ENCODE data around the gene CUZD1.
"Not testable (repeated sequence)": the region's sequence is repeated elsewhere in the genome, so short reads cannot be mapped to it uniquely, and the experiment has no call there.

The CUZD1 gene, protein sequence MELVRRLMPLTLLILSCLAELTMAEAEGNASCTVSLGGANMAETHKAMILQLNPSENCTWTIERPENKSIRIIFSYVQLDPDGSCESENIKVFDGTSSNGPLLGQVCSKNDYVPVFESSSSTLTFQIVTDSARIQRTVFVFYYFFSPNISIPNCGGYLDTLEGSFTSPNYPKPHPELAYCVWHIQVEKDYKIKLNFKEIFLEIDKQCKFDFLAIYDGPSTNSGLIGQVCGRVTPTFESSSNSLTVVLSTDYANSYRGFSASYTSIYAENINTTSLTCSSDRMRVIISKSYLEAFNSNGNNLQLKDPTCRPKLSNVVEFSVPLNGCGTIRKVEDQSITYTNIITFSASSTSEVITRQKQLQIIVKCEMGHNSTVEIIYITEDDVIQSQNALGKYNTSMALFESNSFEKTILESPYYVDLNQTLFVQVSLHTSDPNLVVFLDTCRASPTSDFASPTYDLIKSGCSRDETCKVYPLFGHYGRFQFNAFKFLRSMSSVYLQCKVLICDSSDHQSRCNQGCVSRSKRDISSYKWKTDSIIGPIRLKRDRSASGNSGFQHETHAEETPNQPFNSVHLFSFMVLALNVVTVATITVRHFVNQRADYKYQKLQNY

DNA sequence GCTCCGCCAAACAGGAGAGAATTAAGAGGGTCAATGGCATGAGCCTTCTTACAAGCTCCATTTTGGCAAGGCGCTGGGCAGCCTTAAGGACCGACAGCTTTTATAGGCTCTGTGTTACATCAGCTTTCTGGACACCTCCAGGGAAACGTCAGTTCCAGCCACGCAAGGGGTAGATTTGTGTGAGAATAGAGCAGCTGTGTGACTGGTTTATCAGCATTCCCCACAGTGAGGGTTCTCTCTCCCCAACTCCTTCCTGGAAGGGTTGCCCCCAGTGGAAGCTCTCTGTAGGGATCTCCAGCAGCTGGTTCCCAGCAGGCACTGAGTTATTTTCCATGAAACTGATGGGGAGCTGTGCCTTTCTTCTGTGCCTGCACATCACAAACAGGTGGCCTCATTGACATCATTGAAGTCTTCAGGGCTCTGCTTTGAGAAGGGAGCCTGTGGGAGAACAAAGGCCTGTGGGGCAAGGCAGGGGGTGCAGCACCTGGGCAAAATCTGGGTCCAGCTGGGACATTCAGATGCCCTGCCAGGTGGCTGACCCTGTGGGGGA is at the start of gene CUZD1:
CUZD1 (minus strand) TSS at position 75 of the 550 bp plus-strand sequence; CDS start at position 61, 14 bp downstream.
- no peak for DNase-seq

DNA sequence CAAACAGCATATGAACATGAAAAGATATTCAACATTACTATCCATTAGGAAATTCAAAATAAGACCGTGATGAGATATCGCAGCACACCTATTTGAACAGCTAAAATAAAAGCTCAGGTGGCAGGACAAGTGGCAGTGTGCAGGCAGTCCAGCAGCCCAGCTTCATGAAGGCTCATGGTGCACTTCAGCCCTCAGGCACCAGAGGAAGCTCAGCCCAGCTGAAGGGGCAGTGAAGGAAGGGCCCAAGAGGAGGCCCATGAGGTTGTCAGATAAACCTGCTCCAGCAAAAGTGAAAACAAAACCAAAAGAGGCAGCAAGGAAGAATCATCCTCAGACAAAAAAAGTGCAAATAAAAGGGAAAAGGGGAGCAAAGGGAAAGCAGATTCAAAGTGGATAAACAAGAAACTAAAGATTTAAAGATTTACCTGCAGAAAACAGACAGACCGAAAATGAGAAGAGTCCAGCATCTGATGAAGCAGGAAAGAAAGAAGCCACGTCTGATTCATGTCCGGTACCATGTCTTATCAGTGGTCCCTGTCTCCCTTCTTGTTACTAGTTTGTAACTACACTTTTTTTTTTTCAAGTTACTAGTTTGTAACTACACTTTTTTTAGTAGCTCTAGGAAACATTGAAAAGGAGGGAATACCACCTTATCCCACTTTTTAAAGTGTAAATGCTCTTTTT is 48.7 kb upstream of the CUZD1 start:
- no peak for DNase-seq

DNA sequence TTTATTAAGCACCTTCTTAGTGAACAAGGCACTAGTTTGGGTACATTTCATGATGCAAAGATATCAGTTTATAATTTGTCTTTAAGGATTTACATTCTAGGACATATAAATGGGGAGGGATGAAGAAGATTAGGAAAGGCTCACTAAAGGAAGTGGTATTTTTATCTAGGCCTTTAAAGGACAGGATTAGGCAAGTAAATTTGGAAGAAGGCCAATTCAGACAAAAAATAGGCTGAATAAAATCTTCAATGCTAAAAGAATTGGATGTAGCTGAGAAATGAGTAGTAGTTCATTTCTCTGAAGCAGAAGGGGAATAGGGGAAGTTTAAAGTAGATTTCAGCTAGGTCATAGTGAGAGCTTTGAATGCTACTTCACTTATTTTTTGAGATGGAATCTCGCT is 38.5 kb upstream of the CUZD1 start:
- DNase-seq = no peak

DNA sequence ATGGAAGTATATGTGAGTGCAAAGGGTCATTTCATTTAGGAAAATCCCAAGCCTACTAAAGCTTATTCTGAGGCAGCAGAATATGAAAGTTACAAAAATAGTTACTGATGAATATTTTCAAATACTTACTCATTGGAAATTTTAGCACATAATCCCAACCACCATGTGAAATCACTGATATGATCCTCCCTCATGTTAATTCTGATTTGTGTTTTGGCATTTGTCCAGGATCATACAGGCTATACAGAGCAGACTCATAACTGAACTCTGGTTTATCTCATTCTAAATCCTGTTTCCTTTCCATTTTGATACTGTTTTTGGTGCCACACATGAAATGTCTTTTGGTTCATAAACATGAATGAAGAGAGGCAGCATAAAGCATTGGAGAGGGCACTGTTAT is 37.1 kb upstream of the CUZD1 start:
- no peak for DNase-seq

DNA sequence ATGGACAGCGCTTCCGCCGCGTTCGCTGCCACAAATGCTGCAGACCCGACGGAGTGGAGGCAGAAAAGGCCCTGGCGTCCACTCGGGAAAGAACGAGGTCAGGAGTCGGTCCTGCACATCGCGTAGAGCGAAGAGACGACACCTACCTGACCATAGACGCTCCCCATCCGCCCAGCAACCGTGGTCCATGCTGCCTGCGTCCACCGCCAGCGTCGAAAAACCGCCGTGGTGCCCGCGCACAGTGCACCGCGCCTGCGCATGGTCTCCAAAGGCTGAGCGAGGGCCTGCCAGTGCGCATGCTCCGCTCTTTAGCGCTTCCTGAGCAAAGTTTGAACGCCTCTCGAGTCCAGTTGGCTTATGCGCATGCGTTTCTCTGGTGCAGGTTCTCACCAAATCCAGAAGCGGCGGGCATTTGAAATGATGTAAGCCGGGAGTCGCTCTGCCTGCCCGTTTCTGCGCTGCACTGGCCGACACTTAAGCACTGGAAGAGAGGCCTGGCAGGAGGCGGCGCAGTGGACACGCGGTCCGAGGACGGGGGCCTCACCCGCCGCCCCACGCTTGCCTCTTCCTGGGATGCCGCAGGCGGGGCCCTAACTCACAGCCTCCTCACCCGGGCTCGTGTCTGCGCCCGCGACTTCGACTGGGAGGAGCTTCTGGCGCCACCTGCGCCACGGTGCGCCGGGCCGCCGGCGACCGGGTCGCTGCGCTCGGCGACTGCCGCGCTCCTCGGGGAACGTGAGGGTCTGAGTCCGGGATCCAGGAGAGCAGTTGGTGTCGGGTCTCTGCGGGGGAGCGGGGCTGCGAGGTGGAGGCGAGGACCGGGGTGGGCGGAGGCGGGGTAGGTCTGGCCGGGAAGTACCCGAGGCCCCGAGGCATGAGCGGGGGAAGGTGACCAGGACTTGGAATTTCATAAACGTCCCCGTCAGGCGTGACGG is 33.9 kb upstream of the CUZD1 start, which contains the start of gene FAM24B:
FAM24B (minus strand) TSS at position 243 of the 935 bp plus-strand sequence. CDS start 29,066 bp downstream, outside the sequence.
- peak; percentile 94 to 97 for DNase-seq

DNA sequence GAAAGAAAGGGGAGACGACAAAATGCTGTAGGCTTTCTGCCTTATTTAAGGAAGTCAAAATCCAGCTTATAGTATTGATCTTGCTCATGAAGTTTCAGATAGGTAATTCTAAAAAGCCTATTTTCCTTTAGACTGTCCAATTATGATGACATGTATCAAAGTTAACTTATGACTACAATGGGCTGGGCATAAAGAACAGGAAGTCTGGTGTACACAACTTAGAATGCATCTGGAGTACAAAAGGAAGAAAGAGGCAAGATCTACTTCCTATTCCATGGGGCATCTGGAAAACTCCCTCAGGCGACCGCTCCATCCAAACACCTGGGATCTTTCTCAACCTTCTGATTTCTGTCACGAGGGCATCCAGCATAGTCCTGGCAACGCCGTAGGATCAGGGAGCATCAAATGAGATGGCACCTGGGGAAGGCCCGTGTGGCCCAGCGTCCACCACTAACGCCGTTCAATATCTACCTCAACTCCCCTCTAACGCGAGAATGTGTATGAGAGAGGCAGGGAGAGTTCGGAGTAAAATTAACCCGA is 33.2 kb upstream of the CUZD1 start:
- DNase-seq = peak; percentile 43 to 75

DNA sequence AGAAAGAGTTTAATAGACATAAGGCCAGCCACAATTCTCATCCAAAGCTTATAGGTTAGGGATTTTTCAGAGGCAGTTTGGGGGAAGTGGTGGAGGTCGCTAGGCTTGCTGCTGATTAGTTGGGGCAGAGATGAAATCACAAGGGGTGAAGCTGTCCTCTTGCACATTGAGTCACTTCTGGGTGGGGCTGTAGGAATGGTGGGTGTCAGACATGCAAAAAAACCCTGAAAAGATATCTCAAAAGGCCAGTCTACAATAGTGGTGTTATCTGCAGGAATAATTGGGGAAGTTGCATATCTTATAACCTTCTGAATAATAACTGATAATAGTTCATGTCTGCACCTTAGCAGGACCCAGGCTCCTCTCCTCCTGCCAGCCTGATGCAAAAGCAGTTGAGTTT is 31.6 kb upstream of the CUZD1 start:
- DNase-seq = no peak

DNA sequence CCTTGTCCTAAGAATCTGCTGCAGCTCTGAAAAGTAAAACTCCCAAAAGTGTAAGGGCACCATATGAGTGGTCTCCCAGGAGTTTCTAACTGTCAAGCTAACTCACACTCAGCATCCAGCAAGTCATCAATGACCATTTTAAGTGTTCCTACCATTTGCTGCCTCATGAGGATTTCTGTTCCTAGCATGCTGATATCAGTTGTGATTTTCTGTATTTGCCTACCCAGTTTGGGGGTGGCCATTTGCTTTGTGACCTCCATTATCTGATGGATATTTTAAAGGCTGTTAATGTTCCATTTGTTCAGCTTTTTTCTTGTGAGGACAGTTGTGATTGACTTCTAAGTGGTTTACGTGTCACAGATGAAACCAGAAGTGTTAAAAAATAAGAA is 30.8 kb upstream of the CUZD1 start:
- DNase-seq = no peak

DNA sequence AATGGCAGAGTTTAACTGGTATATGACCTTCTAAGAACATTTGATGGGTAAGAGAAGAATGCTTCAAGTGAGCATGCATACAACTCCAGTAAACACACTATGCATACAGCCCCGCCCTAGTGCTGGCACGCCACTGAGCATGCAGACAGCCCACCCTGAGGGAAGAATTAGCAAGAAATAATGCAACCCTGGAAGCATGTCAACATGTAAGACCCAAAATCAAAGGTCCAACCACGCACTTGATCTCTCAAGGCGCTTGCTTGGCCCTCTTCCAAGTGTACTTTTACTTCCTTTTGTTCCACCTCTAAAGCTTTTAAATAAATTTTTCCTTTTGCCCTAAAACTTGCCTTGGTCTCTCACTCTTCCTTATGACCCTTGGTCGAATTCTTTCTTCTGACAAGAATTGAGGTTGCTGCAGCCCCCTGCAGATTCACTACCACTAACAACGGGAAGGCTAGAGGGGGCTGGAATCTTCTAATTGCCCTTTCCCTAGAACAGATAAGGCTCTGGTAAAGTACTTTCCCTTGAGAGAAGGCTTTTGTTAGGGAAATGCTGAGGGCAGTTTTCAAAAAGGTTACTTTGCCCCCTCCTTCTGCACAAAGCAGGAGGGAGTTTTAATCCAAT is 30.3 kb upstream of the CUZD1 start:
- DNase-seq = no peak

DNA sequence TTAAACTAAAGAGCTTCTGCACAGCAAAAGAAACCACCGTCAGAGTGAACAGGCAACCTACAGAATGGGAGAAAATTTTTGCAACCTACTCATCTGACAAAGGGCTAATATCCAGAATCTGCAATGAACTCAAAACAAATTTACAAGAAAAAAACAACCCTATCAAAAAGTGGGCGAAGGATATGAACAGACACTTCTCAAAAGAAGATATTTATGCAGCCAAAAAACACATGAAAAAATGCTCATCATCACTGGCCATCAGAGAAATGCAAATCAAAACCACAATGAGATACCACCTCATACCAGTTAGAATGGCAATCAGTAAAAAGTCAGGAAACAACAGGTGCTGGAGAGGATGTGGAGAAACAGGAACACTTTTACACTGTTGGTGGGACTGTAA is 26.3 kb upstream of the CUZD1 start:
- not testable (repeated sequence) for DNase-seq

DNA sequence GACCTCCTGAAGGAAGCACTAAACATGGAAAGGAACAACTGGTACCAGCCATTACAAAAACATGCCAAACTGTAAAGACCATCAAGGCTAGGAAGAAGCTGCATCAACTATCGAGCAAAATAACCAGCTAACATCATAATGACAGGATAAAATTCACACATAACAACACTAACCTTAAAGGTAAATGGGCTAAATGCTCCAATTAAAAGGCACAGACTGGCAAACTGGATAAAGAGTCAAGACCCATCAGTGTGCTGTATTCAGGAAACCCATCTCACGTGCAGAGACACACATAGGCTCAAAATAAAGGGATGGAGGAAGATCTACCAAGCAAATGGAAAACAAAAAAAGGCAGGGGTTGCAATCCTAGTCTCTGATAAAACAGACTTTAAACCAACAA is 23.1 kb upstream of the CUZD1 start:
- not testable (repeated sequence) for DNase-seq

DNA sequence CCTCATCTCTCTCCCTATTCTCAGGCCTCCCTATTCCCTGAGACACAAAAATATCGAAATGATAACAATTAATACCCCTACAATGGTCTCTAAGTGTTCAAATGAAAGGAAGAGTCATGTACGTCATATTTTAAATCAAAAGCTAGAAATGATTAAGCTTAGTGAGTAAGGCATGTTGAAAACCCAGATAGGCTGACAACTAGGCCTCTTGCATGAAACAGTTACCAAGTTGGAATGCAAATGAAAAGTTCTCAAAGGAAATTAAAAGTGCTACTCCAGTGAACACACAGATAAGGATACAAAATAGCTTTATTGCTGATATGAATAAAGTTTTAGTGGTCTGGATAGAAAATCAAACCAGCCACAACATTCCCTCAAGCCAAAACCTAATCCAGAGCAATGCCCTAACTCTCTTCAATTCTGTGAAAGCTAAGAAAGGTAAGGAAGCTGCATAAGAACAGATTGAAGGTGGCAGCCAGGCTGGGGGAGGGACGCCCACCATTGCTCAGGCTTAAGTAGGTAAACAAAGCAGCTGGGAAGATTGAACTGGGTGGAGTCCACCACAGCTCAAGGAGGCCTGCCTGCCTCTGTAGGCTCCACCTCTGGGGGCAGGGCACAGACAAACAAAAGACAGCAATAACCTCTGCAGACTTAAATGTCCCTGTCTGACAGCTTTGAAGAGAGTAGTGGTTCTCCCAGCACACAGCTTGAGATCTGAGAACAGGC is 21.3 kb upstream of the CUZD1 start:
- DNase-seq = not testable (repeated sequence)

DNA sequence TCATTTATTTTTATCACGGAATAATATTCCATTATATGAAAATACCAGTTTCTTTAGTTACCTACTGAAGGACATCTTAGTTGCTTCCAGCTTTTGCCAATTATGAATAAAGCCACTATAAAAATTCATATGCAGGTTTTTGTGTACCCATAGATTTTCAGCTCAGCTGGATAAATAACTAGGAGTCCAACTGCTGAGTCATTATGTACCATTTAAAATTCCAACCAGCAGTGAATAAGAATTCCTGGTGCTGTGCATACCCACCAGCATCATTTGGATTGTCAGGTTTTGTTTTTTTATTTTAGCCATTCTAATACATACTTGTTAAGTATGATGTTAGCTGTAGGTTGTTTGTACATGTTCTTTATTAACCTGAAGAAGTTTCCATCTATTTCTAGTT is 19.2 kb upstream of the CUZD1 start:
- no peak for DNase-seq

DNA sequence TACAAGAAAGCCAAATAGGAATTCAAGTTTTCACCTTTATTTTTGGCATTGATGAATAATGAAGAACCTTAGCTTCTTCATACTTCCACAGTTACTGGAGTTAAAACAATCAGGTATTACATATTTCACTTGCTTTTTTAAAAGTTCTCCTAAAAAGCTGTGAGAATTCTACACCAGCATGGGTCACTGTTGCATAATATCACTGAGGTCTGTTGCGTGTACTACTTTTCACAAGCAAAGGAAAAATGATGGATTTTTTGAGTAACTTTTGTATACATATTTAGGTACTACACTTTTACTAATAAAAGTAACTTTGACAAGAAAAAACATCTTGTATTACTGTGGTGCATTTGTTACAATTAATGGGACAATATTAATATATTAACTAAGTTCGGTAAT is 18.5 kb upstream of the CUZD1 start:
- no peak for DNase-seq

DNA sequence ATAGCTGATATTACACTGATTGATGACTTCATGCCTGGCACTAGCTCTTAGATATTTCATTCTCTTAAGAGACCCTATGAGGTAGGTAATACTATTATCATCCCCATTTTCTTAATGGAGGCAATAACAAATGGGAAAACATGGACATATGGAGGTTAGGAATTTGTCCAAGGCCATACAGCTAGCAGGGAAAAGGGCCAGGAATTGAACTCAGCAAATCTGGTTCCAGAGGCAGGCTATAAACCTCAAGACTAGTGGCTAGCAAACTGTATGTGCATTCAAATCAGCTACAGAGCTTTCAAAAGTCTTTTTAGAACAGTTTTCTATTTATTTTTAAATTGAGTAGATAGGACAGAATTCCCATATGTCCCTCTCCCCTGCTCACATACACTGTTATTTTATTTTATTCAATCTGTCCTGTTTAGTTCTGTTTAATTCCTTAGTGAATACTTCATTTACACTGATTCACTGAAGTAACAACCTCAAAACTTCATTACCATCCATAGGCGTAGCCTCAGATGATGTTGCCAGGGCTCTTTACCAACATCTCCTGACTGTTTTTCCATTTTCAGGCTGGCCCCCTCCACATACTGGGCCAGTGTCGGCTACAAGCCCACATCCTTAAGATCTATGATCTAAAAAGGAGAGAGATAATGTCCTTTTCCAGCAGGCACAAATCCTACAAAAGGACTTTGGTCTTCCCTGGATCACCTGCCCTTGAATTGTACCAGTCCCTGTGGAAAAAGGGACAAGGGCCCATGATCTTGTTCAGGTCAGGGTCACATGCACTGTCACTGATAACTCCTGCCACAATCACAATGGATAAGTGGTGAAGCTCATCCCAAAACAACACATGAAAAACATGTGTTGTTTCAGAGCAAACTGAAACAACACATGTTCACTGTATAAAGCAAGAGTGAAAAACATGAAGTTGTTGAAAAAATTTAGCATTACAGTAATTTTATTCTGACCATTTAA is 17.8 kb upstream of the CUZD1 start:
- DNase-seq = no peak

DNA sequence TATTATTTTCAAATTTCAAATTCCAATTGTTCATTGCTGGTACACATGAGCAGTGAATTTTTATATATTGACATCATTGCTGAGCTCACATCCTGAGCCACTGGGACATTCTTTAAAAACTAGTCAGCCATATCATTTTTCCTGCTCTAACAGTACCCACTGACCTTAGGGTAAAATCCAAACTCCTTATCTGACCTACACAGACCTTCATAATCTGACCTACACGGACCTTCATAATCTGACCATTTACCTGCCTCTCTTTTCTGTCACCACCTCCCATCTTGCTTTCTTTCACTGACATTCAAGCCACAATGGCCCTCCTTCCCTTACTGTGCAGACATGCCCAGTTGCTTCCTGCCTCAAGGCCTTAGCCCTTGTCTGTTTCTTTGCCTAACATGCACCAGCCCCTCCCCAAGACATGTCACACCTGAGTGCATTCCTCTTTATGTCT is 16.1 kb upstream of the CUZD1 start:
- DNase-seq = no peak

DNA sequence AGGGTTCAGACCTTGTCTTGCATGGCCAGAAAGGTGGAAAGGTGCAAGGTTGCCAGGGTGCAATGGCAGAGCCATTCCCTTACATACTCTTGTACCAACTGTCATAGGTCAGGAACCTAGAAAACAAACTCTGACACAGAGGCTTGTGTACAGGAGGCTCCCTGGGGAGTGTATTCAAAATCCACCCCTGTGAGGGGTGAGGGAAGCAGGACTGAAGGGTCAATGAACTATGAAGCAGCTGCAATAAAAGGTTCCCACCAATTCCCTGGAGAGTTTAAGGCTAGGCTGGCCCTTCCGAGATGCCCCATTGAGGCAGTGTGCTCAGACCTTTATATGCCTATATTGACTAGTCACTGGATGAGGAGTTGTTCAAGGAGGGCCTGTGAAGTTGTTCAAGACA is 13.9 kb upstream of the CUZD1 start:
- peak in 1 of 2 experiments; percentile 1 for DNase-seq

DNA sequence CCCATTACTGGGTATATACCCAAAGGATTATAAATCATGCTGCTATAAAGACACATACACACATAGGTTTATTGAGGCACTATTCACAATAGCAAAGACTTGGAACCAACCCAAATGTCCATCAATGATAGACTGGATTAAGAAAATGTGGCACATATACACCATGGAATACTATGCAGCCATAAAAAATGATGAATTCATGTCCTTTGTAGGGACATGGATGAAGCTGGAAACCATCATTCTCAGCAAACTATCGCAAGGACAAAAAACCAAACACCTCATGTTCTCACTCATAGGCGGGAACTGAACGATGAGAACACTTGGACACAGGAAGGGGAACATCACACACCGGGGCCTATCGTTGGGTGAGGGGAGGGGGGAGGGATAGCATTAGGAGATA is 12.4 kb upstream of the CUZD1 start:
- not testable (repeated sequence) for DNase-seq

DNA sequence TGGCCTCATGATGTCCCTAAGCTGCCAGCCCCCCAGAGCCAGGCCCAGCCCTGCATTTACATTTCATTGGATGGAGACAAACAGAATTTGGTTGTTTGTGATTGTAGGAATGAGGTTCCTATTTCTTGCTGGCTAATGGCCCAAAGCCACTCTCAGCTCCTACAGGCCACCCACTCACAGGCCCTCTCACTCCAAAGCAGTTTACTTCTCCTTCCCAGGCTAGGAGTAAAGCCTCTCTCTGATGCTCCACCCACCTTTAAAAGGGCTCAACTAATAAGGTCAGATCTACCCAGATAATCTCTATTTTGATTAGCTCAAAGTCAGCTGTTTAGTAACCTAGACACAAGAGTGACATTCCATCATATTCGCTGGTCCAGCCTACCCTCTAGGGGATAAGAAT is 11.2 kb upstream of the CUZD1 start:
- no peak for DNase-seq

DNA sequence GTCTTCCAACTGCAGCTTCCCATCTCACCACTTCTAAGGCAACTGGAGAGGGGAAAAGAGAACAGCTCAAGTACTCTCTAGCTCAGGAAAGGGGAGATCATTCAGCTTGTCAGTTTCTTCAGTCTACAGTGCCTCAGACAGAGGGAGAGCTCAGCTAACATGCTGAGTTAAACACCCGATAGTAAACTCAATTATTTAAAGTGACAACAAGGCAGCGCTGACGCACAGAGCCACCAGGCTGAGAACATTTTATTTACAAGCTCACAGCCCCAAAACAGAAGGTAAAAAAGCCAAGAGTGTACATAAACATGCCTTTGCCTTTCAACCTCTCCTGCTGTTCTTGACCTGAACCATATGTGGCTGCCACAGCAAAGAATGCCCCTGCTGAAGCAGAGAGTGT is 10.1 kb upstream of the CUZD1 start:
- no peak for DNase-seq

Measured in NCI-H526 (cell line).